GM18909 (cell line): Measurements from ENCODE around the gene NOL4L.
"Not testable (repeated sequence)": the region's sequence is repeated elsewhere in the genome, so short reads cannot be mapped to it uniquely, and the experiment has no call there.

Source experiments
- ATAC-seq: cut with Tn5 transposase; IDR thresholded peaks from one replicate; pipeline ENCODE4 v1.9.1; 2021; ENCODE audit warnings: mild to moderate bottlenecking; ENCODE audit not compliant: unreplicated experiment, poor library complexity

NOL4L gene

GRCh38 chr20:32599783-32600340 is 14.7 kb upstream of the NOL4L start:
- no peak for ATAC-seq

GRCh38 chr20:32598606-32599005 is 13.5 kb upstream of the NOL4L start:
- no peak for ATAC-seq

- ATAC-seq = no peak
Observed at GRCh38 chr20:32597714-32598113, 12.6 kb upstream of the NOL4L start.

- no peak for ATAC-seq
Observed at GRCh38 chr20:32596681-32597252, 11.6 kb upstream of the NOL4L start.

- no peak for ATAC-seq
Observed at GRCh38 chr20:32595143-32595542, 10.0 kb upstream of the NOL4L start.

- not testable (repeated sequence) for ATAC-seq
Observed at GRCh38 chr20:32594669-32595068, 9.5 kb upstream of the NOL4L start.

GRCh38 chr20:32594204-32594603 is 9.1 kb upstream of the NOL4L start:
- no peak for ATAC-seq

GRCh38 chr20:32592616-32593015 is 7.5 kb upstream of the NOL4L start:
- not testable (repeated sequence) for ATAC-seq

GRCh38 chr20:32592022-32592421 is 6.9 kb upstream of the NOL4L start:
- ATAC-seq = no peak

GRCh38 chr20:32589769-32590168 is 4.6 kb upstream of the NOL4L start:
- ATAC-seq = no peak

- no peak for ATAC-seq
Observed at GRCh38 chr20:32589256-32589655, 4.1 kb upstream of the NOL4L start.

GRCh38 chr20:32588040-32588439 is 2.9 kb upstream of the NOL4L start:
- ATAC-seq = no peak

GRCh38 chr20:32586291-32586690 is 1.2 kb upstream of the NOL4L start:
- ATAC-seq = no peak

GRCh38 chr20:32585586-32586127 is 524 bp upstream of the NOL4L start:
- ATAC-seq = no peak

GRCh38 chr20:32583581-32584070 is 1.5 kb downstream of the NOL4L start:
- ATAC-seq = no peak

- ATAC-seq = no peak
Observed at GRCh38 chr20:32582659-32583580, 2.2 kb downstream of the NOL4L start.

- no peak for ATAC-seq
Observed at GRCh38 chr20:32581839-32582658, 3.1 kb downstream of the NOL4L start.

GRCh38 chr20:32580970-32581838 is 3.9 kb downstream of the NOL4L start:
- no peak for ATAC-seq
